Activated CD4-positive, alpha-beta T cell treated with anti-CD3 and anti-CD28 coated beads, Interleukin-2, amount 50 U/mL, for 24 hours (primary cell): Measurements from ENCODE around the gene HMCN2.
"Not testable (repeated sequence)": the region's sequence is repeated elsewhere in the genome, so short reads cannot be mapped to it uniquely, and the experiment has no call there.

ENCODE experiments used
- DNase-seq, 2 donors: peaks; one replicate each; pipeline ENCODE4 v3.0.0-alpha.2; 2020; ENCODE audit warnings: low read depth in 1 of 2, low spot score in 1 of 2

HMCN2 gene

DNA sequence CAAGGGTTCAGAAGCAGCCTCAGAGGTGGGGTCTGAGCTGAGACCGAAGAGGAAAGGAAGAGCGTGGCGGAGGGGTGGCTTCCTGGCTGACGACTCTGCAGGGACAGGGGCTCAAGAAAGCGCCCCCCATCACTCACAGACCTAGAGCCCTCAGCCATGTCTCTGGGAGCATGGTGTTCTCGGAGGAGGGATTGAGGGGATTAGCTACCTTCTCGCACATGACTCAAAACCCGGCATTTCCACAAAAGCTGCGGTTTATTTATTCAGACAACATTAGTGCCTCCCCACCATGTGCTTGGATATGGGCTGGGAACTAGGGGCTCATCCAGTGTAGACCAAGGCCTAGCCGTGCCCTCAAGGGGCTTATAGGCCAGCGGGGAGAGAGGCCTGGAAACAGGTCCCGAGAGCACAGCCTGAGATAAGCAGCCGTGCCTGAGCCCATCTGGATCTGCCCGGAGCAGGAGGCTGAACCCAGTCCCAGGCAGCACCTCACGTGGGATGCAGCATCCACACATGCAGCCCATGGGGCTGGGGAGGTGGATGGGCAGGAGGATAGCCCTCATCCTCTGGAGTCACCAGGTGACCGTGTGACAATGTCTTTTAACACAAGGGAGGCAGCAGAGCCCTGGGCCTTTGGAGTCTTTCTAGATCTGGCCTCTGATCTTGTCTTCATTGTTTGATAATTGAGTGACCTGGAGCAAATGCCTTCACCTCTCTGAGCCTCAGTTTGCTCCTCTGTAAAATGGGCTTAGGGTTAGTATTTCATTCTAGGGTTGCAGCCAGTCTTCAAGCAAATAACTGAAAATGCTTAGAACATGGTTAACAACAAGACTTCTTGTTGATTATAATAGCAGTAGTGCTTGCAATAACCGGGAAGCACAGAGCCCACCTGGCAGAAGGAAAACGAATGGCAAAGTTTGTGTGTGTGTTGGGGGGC lies 878 bp upstream of the HMCN2 start:
- no peak for DNase-seq

DNA sequence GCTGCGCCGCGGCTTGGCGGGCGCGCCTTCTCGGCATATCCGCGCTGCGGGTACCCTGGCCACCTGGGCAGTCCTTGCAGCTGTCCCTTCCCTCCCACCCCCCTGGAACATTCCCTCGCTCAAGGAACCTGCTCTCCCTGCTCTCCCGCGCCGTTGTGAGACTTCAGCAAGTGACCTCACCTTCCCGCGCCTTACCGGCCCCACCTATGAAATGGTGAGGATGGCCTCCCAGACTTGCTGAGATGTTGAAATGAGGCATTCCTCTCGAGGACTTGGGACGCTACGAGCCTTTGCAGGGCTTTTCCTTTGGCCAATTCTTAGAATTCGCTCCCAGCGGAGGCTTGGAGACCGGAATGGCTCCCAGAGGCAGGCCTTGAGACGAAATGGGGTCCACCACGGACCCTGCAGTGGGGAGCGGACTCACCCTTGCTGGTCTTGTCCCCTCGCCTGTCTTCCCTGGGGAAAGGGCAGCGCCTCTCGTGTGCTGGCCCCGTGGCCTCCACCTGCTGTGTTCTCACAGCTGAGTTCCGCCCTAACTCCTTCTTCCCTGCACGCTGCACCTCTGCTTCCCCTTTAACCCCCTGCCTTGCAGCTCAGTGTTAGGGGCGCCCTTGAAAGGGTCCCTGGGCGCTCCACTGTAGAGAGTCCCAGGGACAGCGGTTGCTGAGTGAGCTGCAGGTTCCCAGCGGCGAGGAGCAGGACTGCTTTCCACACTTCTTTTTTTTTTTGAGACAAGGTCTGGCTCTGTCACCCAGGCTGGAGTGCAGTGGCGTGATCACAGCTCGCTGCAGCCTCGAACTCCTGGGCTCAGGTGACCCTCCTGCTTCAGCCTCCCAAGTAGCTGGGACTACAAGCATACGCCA lies 907 bp downstream of the HMCN2 start:
- no peak for DNase-seq

DNA sequence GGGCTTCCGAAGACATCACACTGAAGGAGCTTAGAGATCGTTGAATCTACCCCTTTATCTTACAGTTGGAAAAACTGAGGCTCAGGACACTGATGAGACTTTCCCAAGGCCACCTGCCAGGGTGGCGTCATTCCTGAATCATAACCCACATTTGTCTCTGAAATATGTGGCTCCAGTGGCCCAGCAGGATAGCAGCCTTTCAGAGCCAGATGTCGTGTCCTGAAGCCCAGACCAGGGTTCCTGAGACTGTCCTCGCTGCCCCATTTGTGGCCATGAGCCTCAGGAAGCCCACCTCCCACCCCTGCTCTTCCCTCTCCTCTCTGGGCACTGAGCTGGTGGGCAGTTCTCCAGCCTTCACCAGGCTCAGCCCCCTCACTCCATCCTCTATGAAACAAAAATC lies 2.4 kb downstream of the HMCN2 start:
- DNase-seq, result no peak

DNA sequence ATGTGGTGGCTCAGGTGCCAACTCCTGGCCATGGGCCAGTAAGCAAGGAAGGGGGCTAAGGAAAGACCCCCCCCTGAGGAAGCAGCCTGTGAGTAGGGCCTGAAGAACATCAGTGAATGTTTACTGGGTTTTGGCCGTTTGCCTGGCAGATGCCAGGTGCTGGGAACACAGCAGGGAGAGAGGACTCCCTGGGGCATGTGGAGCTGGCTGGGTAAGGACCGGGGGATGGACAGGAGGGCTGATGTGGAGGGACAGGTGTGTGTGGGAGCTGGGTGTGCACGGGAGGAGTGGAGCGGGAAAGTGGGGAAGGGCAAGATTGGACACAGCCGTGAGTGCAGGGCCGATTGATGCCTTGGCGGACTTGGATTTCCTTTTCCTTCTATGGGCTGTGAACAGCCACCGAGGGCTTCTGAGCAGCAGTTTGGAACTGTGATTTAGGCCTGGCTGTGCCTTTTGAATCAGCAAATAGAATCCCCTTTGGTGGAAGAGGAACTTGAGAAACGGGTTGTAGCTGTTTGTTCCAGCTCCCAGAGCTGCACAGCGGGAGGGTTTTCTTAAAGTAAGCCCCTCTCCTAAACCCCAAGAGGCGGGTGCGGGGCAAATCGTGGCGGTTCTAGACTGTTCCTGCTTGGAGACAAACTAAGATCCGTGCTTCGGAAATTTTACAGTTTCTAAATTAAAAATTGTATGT lies 3.1 kb downstream of the HMCN2 start:
- no peak for DNase-seq

DNA sequence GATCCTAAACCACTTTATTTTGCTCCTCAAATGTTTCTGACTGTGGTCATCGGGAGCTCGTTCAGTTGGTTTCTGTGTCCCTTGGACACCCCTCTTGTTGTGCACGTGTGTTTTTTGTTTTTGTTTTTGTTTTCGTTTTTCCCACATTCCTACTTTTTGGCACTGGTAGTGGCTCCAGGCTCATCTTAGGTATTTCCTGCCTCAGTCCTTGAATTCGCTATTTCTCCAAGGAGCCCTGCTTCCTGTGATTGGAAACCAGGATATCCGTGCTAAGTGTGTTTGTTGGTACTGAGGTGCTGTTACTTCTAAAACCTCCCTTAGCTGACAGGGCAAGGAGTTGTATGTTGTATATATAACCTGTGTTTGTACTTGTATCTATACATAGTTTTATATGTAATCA lies 5.9 kb downstream of the HMCN2 start:
- no peak for DNase-seq

- DNase-seq, result no peak
Measured at GRCh38 chr9:130275156-130275555, 9.6 kb downstream of the HMCN2 start.

DNA sequence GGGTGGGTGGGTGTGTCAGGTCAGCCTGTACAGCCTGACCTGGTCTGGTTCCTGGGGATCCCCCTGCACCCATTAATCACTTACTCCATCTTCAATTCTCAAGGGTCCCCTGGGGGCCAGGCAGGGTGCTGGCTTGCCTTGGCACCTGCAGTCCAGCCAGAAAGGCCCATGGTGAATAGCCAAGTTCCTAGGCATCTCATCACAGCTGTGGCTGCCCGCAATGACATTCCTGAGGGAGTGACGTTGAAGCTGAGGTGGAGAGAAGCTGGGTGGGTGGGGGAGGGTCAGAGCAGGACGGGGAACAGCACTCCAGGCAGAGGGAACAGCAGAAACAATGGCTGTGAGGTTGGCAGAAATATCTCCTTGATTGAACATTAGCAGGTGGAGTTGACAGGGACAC lies 10.6 kb downstream of the HMCN2 start:
- DNase-seq, result no peak

GRCh38 chr9:130276955-130277354 lies 11.4 kb downstream of the HMCN2 start:
- no peak for DNase-seq

GRCh38 chr9:130277525-130277924 lies 12.0 kb downstream of the HMCN2 start:
- not testable (repeated sequence) for DNase-seq

- no peak for DNase-seq
Measured at GRCh38 chr9:130283539-130284248, 18.1 kb downstream of the HMCN2 start.

GRCh38 chr9:130284249-130284625 lies 18.7 kb downstream of the HMCN2 start:
- DNase-seq, result no peak

GRCh38 chr9:130284690-130285089 lies 19.1 kb downstream of the HMCN2 start:
- DNase-seq, result no peak

- no peak for DNase-seq
Measured at GRCh38 chr9:130285271-130285670, 19.7 kb downstream of the HMCN2 start.

- DNase-seq, result no peak
Measured at GRCh38 chr9:130286072-130286770, 20.7 kb downstream of the HMCN2 start.

GRCh38 chr9:130286781-130287428 lies 21.3 kb downstream of the HMCN2 start:
- no peak for DNase-seq

DNA sequence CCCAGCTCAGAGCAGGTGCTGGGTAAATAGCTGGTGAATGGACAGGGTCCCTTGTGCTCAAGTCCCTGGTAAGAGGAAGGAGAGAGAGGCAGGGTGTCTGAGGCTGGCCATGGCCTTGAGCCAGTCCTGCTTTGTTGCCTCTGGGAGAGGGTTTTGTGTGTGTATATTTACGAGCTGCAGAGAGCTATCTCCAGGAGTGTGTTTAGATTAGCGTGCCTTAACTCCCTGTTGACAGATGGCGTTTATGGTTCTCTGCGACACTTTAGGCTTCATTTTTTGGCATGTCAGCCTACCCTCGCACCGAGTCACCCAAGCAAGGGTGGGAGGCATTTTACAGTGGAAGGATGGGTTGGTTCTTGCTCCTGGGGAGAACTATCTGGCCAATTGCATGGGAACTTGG lies 22.2 kb downstream of the HMCN2 start:
- DNase-seq, result no peak

- no peak for DNase-seq
Measured at GRCh38 chr9:130288393-130288792, 22.8 kb downstream of the HMCN2 start.

DNA sequence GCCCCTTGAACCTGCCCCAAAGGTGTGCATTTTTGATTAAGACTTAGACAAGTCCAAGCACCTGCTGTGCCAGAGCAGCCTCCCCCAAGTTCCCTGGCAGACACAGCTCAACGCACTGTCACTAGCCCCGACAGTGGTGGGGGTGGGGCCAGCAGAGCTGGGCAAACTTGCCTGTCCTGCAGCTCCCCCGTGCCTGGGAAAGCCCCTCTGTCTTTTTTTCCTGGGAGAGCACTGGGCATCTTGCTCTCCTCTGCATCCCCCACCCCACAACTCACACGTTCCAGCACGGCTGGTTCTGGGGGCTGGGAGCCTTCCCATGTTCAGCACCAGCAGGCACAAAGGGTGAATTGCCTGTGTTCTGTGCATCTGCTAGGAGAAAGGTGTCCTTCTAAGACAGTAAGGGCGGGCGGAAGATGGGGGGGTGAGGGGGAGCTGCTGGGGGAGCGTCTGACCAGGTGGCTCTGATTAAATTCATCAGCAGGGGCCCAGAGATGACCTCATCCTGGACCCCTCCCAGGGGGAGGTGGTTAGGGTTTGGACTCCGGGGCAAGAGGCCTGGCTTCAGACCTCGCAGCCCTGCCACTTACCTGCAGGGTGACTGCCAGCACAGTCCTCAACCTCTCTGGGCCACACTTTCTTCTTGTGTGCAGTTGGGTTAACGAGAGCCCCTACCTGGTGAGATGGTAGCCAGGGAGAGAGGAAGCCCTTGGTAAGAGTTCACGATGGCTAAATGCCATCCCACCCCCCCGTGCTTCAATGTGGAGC lies 23.5 kb downstream of the HMCN2 start:
- DNase-seq, result no peak

DNA sequence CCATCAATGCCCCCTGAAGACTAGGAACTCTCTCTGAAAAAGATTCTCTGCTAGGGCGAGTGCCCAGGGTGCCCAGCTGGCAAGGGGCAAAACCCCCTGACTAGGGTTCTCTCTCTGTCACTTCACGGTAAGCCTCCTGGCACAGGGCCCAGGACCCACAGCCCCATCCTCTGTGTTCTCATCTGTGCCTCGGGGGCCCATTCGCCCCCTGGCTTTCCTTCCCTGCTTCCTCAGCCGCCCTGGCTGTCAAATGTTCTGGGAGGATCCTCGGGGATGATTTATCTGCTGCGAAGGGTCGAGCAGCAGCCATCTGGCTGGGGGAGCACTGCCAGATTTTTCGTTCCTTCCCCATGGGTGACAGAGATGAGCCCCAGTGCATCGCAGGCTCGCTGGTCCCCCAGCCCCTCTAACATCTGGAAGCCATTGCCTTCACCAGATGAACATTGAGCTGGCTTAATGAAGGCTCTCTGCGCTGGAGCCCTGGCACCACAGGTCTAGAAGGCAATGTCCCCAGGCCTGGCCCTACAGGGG lies 24.2 kb downstream of the HMCN2 start:
- no peak for DNase-seq
